Renal pelvis (tissue), 4 donors: Measurements from ENCODE around the gene TTC28. TPM values are rescaled to one million over a fixed set of nuclear protein-coding genes. Genes with fewer than 3 reads are reported as not detected.
"Not testable (repeated sequence)": the region's sequence is repeated elsewhere in the genome, so short reads cannot be mapped to it uniquely, and the experiment has no call there.

Experiments
- DNase-seq: peaks from one replicate; pipeline ENCODE4 v3.0.0-alpha.2; 2013
- polyA plus RNA-seq, 3 donors: library from polyadenylated mRNA; unstranded; fragments of 120-200 nt; gene quantifications; one replicate each; pipeline ENCODE4 v1.2.1, GENCODE V29; 2013; ENCODE audit not compliant: insufficient read length in 3 of 3

TTC28 gene
- polyA plus RNA-seq, 3 donors: 31.4 to 47.3 (median 36.4) TPM

- DNase-seq: not testable (repeated sequence)
Observed at GRCh38 chr22:28680813-28681490, 1.3 kb upstream of the TTC28 start.

GRCh38 chr22:28678778-28679610 is 646 bp downstream of the TTC28 start:
- DNase-seq: not testable (repeated sequence)

GRCh38 chr22:28678170-28678569 is 1.5 kb downstream of the TTC28 start:
- not testable (repeated sequence) for DNase-seq

GRCh38 chr22:28674121-28674563 is 5.5 kb downstream of the TTC28 start:
- DNase-seq: no peak

DNA sequence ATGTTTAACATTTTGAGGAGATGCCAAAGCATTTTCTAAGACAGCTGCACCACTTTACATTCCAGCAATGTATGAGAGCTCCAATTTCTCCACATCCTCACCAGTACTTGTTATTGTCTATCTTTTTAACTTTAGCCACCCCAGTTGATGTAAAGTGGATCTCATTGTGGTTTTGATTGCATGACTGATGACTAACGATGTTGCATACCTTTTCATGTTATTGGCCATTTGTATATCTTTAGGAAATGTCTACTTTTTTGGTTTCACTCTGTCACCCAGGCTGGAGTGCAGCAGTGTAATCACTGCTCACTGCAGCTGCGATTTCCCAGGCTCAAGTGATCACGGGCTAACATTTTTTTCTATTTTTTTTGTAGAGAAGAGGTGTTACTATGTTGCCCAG is 8.9 kb downstream of the TTC28 start:
- no peak for DNase-seq

- no peak for DNase-seq
Observed at GRCh38 chr22:28670161-28670560, 9.5 kb downstream of the TTC28 start.

DNA sequence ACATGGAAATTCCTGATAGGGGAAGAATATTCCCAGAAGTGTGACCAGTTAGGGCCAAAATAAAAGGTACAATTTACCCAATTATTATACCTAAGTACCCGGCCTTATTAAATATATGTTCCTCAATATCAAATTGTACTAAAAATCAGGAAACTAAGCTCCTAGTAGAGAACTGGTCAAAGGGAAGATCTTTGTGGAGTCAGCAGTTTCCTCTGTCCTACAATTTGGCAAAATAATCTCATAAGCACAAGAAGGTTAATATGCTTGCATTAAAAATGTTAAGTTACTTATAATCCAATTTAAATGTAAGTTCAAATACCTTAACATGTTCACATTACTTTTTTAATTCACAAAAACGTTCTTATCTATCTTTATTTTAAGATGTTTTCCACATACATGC is 10.3 kb downstream of the TTC28 start:
- DNase-seq: no peak

DNA sequence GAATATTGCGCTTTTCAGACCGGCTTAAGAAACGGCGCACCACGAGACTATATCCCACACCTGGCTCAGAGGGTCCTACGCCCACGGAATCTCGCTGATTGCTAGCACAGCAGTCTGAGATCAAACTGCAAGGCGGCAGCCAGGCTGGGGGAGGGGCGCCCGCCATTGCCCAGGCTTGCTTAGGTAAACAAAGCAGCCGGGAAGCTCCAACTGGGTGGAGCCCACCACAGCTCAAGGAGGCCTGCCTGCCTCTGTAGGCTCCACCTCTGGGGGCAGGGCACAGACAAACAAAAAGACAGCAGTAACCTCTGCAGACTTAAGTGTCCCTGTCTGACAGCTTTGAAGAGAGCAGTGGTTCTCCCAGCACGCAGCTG is 16.1 kb downstream of the TTC28 start:
- not testable (repeated sequence) for DNase-seq

GRCh38 chr22:28658448-28658847 is 21.2 kb downstream of the TTC28 start:
- DNase-seq: no peak

- no peak for DNase-seq
Observed at GRCh38 chr22:28656181-28656580, 23.5 kb downstream of the TTC28 start.

DNA sequence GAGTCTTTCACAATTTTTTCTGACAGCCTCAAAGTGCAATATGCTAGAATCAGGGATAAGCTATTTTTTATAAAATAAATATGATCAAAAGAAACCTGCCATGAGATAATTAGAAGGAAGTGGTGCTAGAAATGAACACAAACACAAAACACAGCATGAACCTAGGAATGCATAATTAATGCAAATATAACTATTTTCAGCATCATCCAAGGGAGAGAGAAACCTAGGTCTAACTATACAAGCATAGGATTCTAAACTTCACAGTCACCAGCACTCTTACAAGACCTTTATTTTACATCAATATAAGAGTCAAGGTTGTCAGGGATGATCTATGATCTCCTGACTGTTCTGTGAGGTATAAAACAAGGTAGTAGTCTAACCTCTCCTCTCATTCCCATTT is 29.2 kb downstream of the TTC28 start:
- no peak for DNase-seq

DNA sequence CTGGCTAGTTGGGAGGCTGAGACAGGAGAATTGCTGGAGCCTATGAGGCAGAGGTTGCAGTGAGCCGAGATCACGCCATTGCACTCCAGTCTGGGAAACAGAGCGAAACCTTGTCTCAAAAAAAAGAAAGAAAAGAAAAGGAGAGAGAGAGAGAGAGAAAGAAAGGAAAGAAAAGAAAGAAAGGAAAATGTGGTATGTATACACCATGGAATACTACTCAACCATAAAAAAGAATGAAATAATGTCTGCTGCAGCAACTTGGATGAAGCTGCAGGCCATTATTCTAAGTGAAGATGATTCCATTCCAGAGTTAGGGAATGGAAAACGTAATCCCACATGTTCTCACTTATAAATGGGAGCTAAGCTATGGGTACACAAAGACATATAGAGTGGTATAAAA is 30.8 kb downstream of the TTC28 start:
- no peak for DNase-seq

- DNase-seq: no peak
Observed at GRCh38 chr22:28647216-28647615, 32.4 kb downstream of the TTC28 start.

GRCh38 chr22:28639321-28639720 is 40.3 kb downstream of the TTC28 start:
- no peak for DNase-seq

DNA sequence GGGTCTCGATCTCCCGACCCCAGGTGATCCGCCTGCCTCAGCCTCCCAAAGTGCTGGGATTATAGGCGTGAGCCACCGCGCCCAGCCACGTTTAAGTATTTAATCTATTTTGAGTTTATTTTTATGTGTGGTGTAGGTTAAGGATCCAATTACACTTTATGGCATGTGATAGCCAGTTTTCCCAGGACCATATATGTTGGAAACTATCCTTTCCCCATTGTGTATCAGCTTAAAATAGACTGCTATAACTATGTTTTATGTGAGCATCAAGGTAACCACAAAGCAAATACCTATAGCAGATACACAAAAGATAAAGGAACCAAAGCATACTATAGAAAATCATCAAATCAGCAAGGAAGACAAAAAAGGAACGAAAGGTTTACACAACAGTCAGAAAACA is 42.4 kb downstream of the TTC28 start:
- DNase-seq: no peak

GRCh38 chr22:28630177-28630574 is 49.5 kb downstream of the TTC28 start:
- DNase-seq: no peak

DNA sequence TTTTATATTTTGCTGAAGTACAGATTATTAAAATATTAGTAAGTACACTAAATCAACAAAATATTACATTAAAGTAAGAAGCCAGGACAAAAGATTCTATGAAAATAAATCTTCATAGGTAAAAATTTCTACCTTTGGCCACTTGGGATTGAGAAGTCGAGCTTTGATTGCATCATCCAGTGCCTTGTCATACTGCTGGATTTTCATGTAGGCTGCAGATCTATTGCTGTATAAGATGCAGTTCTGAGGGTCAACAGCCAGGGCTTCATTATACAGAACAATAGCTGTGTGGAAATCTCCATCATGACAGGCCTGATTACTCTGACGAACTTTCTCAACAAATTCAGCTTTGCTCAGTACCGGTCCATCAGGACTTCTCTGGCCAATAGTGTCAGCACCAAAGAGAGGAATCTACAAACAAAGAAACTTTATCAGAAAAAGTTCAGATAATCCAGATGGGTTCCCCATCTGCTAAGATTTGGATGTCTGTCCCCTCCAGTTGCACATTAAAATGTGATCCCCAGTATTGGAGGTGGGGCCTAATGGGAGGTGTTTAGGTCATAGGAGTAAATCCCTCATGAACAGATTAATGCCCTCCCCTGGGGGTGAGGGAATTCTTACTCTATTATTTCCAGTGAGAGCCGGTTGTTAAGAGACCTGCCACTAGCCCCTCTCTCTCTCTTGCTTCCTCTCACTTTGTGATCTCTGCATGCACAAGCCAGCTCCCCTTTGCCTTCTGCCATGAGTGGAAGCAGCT is 50.0 kb downstream of the TTC28 start:
- DNase-seq: no peak

DNA sequence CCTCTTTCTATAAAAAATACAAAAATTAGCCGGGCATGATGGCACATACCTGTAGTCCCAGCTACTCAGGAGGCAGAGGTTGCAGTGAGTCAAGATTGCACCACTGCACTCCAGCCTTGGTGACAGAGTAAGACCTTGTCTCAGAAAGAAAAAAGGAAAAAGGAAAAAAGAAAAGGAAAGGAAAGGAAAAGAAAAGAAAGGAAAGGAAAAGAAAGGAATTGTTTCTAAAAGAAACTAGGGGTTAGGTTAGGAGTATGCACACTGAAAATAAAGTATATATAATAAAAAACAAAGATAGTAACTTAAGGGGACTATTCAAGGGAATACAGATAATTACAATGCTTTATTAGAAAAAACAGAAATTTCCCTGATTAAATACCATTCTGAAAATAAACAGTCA is 50.9 kb downstream of the TTC28 start:
- DNase-seq: no peak

DNA sequence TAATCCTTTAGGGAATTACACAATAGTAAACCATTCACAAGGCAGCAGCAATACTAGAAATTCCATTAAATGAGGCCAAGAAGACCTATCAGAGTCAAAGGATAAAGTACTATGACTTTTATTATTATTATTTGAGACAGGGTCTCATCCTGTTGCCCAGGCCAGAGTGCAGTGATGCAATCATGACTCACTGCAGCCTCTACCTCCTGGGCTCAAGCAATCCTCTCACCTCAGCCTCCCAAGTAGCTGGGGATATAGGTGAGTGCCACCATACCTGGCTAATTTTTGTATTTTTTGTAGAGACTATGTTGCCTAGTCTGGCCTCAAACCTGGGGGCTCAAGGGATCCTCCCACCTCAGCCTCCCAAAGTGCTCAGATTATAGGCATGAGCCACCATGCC is 51.8 kb downstream of the TTC28 start:
- no peak for DNase-seq

- DNase-seq: no peak
Observed at GRCh38 chr22:28620244-28620922, 59.3 kb downstream of the TTC28 start.

GRCh38 chr22:28619236-28619635 is 60.4 kb downstream of the TTC28 start:
- DNase-seq: no peak

DNA sequence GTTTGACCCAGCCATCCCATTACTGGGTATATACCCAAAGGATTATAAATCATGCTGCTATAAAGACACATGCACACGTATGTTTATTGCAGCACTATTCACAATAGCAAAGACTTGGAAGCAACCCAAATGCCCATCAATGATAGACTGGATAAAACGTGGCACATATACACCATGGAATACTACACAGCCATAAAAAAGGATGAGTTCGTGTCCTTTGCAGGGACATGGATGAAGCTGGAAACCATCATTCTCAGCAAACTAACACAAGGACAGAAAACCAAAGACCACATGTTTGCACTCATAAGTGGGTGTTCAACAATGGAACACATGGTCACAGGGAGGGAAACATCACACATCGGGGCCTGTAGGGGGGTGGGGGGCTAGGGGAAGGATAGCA is 64.2 kb downstream of the TTC28 start:
- not testable (repeated sequence) for DNase-seq
